Endothelial cell of umbilical vein (primary cell): ENCODE data around the gene PNKD. TPM values are rescaled to one million over a fixed set of nuclear protein-coding genes. Genes with fewer than 3 reads are reported as not detected.

Experiments used
- BruUV-seq: library from RNA; stranded (reverse); fragments of 400-500 nt; replicated peaks from 2 replicates; lab custom pipeline; 2021; lab: Mats Ljungman, UMichigan
- CTCF ChIA-PET: fragments of 300-600, 350-600 bp; sonication (Branson Sonifier 250); formaldehyde crosslinking; loops from one replicate; lab custom pipeline; 2021; ENCODE audit warnings: antibody characterized with exemption, inconsistent platforms; lab: Charles Lee
- POLR2A ChIA-PET: fragments of 300-600, 350-600 bp; sonication (Branson Sonifier 250); formaldehyde crosslinking; loops from one replicate; lab custom pipeline; 2021; ENCODE audit warnings: antibody characterized with exemption, inconsistent platforms; lab: Charles Lee
- DNase-seq: peaks from one replicate; pipeline ENCODE4 v3.0.0-alpha.2; 2011; ENCODE audit warnings: low read depth, low spot score
- FAIRE-seq: peaks from 2 replicates; lab custom pipeline; 2011; peaks lifted over from hg19 to GRCh38; lab: Jason Lieb, UNC
- H2AFZ ChIP-seq: 2 replicates; pipeline ENCODE4 v1.6.0; 2012; ENCODE audit warnings: low read depth, low read length, control low read depth, inconsistent platforms
- H3K27ac ChIP-seq: 2 replicates; pipeline ENCODE4 v1.5.1; 2011; ENCODE audit warnings: low read depth, mild to moderate bottlenecking, control low read depth, low read length, moderate library complexity; ENCODE audit not compliant: insufficient read depth
- H3K27me3 ChIP-seq, 2 experiments: 2 replicates each; pipeline versions ENCODE4 v1.6.0 to v1.6.1; 2011; ENCODE audit warnings: low read length in 2 of 2, mixed read lengths in 1 of 2; ENCODE audit not compliant: control insufficient read depth in 2 of 2, insufficient read depth in 2 of 2
- H3K36me3 ChIP-seq, 2 experiments: 2 replicates in 1 of 2; 3 replicates in 1 of 2; pipeline ENCODE4 v1.5.1; 2011; ENCODE audit warnings: low read length in 2 of 2, mild to moderate bottlenecking in 1 of 2, moderate library complexity in 1 of 2; ENCODE audit not compliant: control insufficient read depth in 2 of 2, insufficient read depth in 2 of 2; ENCODE audit errors: extremely low read depth in 1 of 2
- H3K4me1 ChIP-seq: 3 replicates; pipeline ENCODE4 v1.5.1; 2011; ENCODE audit warnings: mild to moderate bottlenecking, low read length; ENCODE audit not compliant: control insufficient read depth, insufficient read depth; ENCODE audit errors: extremely low read depth
- H3K4me2 ChIP-seq: 2 replicates; pipeline ENCODE4 v1.6.1; 2011; ENCODE audit warnings: low read length, control low read depth, mixed read lengths; ENCODE audit not compliant: insufficient read depth
- H3K4me3 ChIP-seq, 3 experiments: fragments of 200-600 bp in 1 of 3; sonication (generic), shearing (Covaris generic) in 1 of 3; replicated peaks in 1 of 3; 2 replicates each; pipeline ENCODE4 v1.5.1; 2011 to 2016; ENCODE audit warnings: control low read depth in 3 of 3, low read length in 3 of 3, mild to moderate bottlenecking in 2 of 3, inconsistent platforms in 1 of 3, low read depth in 1 of 3, moderate library complexity in 1 of 3; ENCODE audit not compliant: insufficient read depth in 1 of 3
- H3K79me2 ChIP-seq: 2 replicates; pipeline ENCODE4 v1.6.0; 2012; ENCODE audit warnings: low read length, inconsistent platforms; ENCODE audit not compliant: control insufficient read depth, insufficient read depth
- H3K9ac ChIP-seq: replicated peaks from 2 replicates; pipeline ENCODE3; 2011; ENCODE audit warnings: low read length, control low read depth; ENCODE audit not compliant: insufficient read depth; ENCODE audit errors: extremely low read depth
- H3K9me1 ChIP-seq: replicated peaks from 3 replicates; pipeline ENCODE4 v1.6.0; 2011; ENCODE audit warnings: mild to moderate bottlenecking, low read length; ENCODE audit not compliant: control insufficient read depth, insufficient read depth; ENCODE audit errors: extremely low read depth
- H3K9me3 ChIP-seq: replicated peaks from 2 replicates; pipeline ENCODE4 v1.5.1; 2012; ENCODE audit warnings: low read length, inconsistent platforms; ENCODE audit not compliant: control insufficient read depth, insufficient read depth
- H4K20me1 ChIP-seq: replicated peaks from 2 replicates; pipeline ENCODE3; 2011; ENCODE audit warnings: mild to moderate bottlenecking, low read length; ENCODE audit not compliant: control insufficient read depth, insufficient read depth; ENCODE audit errors: extremely low read depth
- CTCF ChIP-seq, 2 donors: IDR thresholded peaks; 1 replicate in 1 of 2; 2 replicates in 1 of 2; pipeline ENCODE4 v1.5.1; 2011; ENCODE audit warnings: low read length in 2 of 2, mild to moderate bottlenecking in 2 of 2, moderate library complexity in 2 of 2, control low read depth in 1 of 2, inconsistent platforms in 1 of 2, low read depth in 1 of 2; ENCODE audit not compliant: insufficient read depth in 1 of 2; ENCODE audit errors: extremely low read depth in 1 of 2
- EZH2 ChIP-seq: IDR thresholded peaks from 2 replicates; pipeline ENCODE4 v1.6.1; 2012; ENCODE audit warnings: borderline replicate concordance, low read depth, mild to moderate bottlenecking, moderate library complexity, low read length, inconsistent platforms; ENCODE audit not compliant: severe bottlenecking
- FOS ChIP-seq: IDR thresholded peaks from 2 replicates; pipeline ENCODE4 v1.6.1; 2011; ENCODE audit warnings: mild to moderate bottlenecking, low read length, moderate library complexity, borderline replicate concordance; ENCODE audit not compliant: insufficient read depth
- GATA2 ChIP-seq: IDR thresholded peaks from 2 replicates; pipeline ENCODE4 v1.7.0; 2011; ENCODE audit warnings: low read depth, mild to moderate bottlenecking, moderate library complexity, mixed read lengths, low read length; ENCODE audit not compliant: insufficient read length, insufficient read depth
- JUN ChIP-seq: IDR thresholded peaks from 2 replicates; pipeline ENCODE4 v1.6.1; 2011; ENCODE audit warnings: borderline replicate concordance, low read depth; ENCODE audit not compliant: insufficient read length, insufficient read depth
- MAX ChIP-seq: IDR thresholded peaks from 2 replicates; pipeline ENCODE4 v1.6.1; 2011; ENCODE audit not compliant: insufficient read depth, insufficient read length
- MYC ChIP-seq: IDR thresholded peaks from one replicate; pipeline ENCODE4 v1.6.1; 2011; ENCODE audit warnings: mild to moderate bottlenecking, low read depth, low read length
- POLR2A ChIP-seq: IDR thresholded peaks from 2 replicates; pipeline ENCODE4 v1.6.1; 2012; ENCODE audit warnings: low read depth, mild to moderate bottlenecking, control low read depth, low read length
- POLR2AphosphoS5 ChIP-seq: IDR thresholded peaks from 2 replicates; pipeline ENCODE4 v1.6.1; 2012; ENCODE audit warnings: low read depth, mild to moderate bottlenecking, control low read depth, low read length, moderate library complexity; ENCODE audit not compliant: insufficient read depth
- dilution Hi-C: fragments of 300-500 bp; cut with MboI; formaldehyde crosslinking; loops from one replicate; pipeline ENCODE4 v1.15.0; 2019; ENCODE audit warnings: low sequenced_read_pairs; ENCODE audit not compliant: extremely low pct_ligation_motif_present
- intact Hi-C: fragments of 100-400 bp; cut with micrococcal nuclease; formaldehyde crosslinking; loops from one replicate; pipeline ENCODE4 v1.10.0; 2022
- polyA plus RNA-seq, 4 experiments: library from polyadenylated mRNA; depleted of rRNA in 3 of 4; stranded (reverse) in 3 of 4; unstranded in 1 of 4; fragments of >200 nt; gene quantifications; 2 replicates each; pipeline versions ENCODE4 v1.2.1 to v1.2.3, GENCODE V29; 2011 to 2012; ENCODE audit warnings: missing spikeins in 1 of 4
- total RNA-seq: library from RNA; stranded (reverse); gene quantifications from 2 replicates; pipeline ENCODE4 v1.2.3, GENCODE V29; 2021

PNKD gene
- total and polyA plus RNA-seq, 2 donors (not counting 3 experiments of a cell fraction or from before 2014, with no cell fraction given) = 56.1 to 88.3 TPM

- intact Hi-C loops (no loop called here), dilution Hi-C loops (no loop called here)
- no peaks in the 10 kb centered on the region for H4K20me1 ChIP-seq
- no peak overlapping the region for H3K4me3 ChIP-seq
- peaks cover 37% of the 10 kb centered on the region for H3K4me1 ChIP-seq
- CTCF ChIA-PET = interaction anchor here (1.4 kb wide), 1 partner anchor 42 kb away, joined by 3 read pairs; no protein-coding TSS in a partner anchor
- H3K27ac ChIP-seq = no peak overlapping the region
- no TSS peak for BruUV-seq
- no peaks in the 10 kb centered on the region for H3K27me3 ChIP-seq
- POLR2A ChIA-PET = no interaction called here
- FAIRE-seq (no peak), DNase-seq (no peak)
- no peak overlapping the region for H3K4me2 ChIP-seq
- no peaks in the 10 kb centered on the region for H3K36me3 ChIP-seq
- H3K79me2 ChIP-seq = no peaks in the 10 kb centered on the region
- H3K9ac ChIP-seq = no peak overlapping the region
- H2AFZ ChIP-seq = no peak overlapping the region
- H3K9me1 ChIP-seq = no peaks in the 10 kb centered on the region
- H3K9me3 ChIP-seq = no peaks in the 10 kb centered on the region
- TF ChIP-seq JUN = no peak
- no peak for TF ChIP-seq GATA2
- TF ChIP-seq POLR2A = no peak
- TF ChIP-seq FOS = no peak
- no peak for TF ChIP-seq MYC
- TF ChIP-seq EZH2 = no peak
- no peak for TF ChIP-seq CTCF (IDR thresholded peaks at IDR 0.05; ENCODE audit: extremely low read depth in 1 of 2, insufficient read depth in 1 of 2, low read depth in 1 of 2, low read length in 2 of 2)
- TF ChIP-seq MAX = no peak
- TF ChIP-seq POLR2AphosphoS5 = no peak
Measured at GRCh38 chr2:218319813-218320365, 49.6 kb downstream of the PNKD start.
